ENCODE data around the gene RFX3.

Gene RFX3

GRCh38 chr9:3268223-3268622 lies 257.6 kb downstream of the RFX3 start:
- no peak for DNase-seq

GRCh38 chr9:3263698-3264097 lies 262.1 kb downstream of the RFX3 start:
- no peak for DNase-seq

GRCh38 chr9:3262826-3263529 lies 262.8 kb downstream of the RFX3 start:
- no peak for DNase-seq

GRCh38 chr9:3261484-3261883 lies 264.3 kb downstream of the RFX3 start:
- no peak for DNase-seq

GRCh38 chr9:3256571-3257330 lies 269.1 kb downstream of the RFX3 start:
- DNase-seq, result peak; percentile 35

- DNase-seq, result no peak
Observed at GRCh38 chr9:3251309-3251708, 274.5 kb downstream of the RFX3 start.

- DNase-seq, result no peak
Observed at GRCh38 chr9:3250741-3251140, 275.1 kb downstream of the RFX3 start.

GRCh38 chr9:3247211-3247610 lies 278.6 kb downstream of the RFX3 start:
- DNase-seq, result no peak

- no peak for DNase-seq
Observed at GRCh38 chr9:3246241-3246640, 279.6 kb downstream of the RFX3 start.

- peak; percentile 89 for DNase-seq
Observed at GRCh38 chr9:3244963-3245653, 280.7 kb downstream of the RFX3 start.

GRCh38 chr9:3243683-3244082 lies 282.1 kb downstream of the RFX3 start:
- peak; percentile 41 for DNase-seq

- DNase-seq, result no peak
Observed at GRCh38 chr9:3241290-3241689, 284.5 kb downstream of the RFX3 start.

- DNase-seq, result peak; percentile 71
Observed at GRCh38 chr9:3240656-3241268, 285.0 kb downstream of the RFX3 start.

GRCh38 chr9:3239240-3239639 lies 286.6 kb downstream of the RFX3 start:
- DNase-seq, result no peak

GRCh38 chr9:3238236-3238635 lies 287.6 kb downstream of the RFX3 start:
- no peak for DNase-seq

GRCh38 chr9:3237121-3237520 lies 288.7 kb downstream of the RFX3 start:
- DNase-seq, result no peak

GRCh38 chr9:3235497-3235896 lies 290.3 kb downstream of the RFX3 start:
- no peak for DNase-seq

- DNase-seq, result no peak
Observed at GRCh38 chr9:3224931-3225330, 300.9 kb downstream of the RFX3 start.

- no peak for DNase-seq
Observed at GRCh38 chr9:3215658-3216057, 310.1 kb downstream of the RFX3 start.

GRCh38 chr9:3214741-3215140 lies 311.1 kb downstream of the RFX3 start:
- no peak for DNase-seq

- DNase-seq, result no peak
Observed at GRCh38 chr9:3205421-3206095, 320.2 kb downstream of the RFX3 start.

- DNase-seq, result no peak
Observed at GRCh38 chr9:3200331-3200774, 325.4 kb downstream of the RFX3 start.

- DNase-seq, result no peak
Observed at GRCh38 chr9:3193791-3194190, 332.0 kb downstream of the RFX3 start.
